CD4-positive, alpha-beta memory T cell (primary cell): ENCODE results near the gene SCFD1. TPM values are rescaled to one million over a fixed set of nuclear protein-coding genes. Genes with fewer than 3 reads are reported as not detected.

Experiments used
- CTCF ChIA-PET: fragments of 350-600 bp; sonication (Branson Sonifier 250); formaldehyde crosslinking; loops from one replicate; lab custom pipeline; 2021; ENCODE audit warnings: inconsistent platforms; ENCODE audit not compliant: partially characterized antibody; lab: Charles Lee
- POLR2A ChIA-PET: fragments of 350-600 bp; sonication (Branson Sonifier 250); formaldehyde crosslinking; loops from one replicate; lab custom pipeline; 2021; ENCODE audit not compliant: partially characterized antibody; lab: Charles Lee
- DNase-seq, 5 donors: peaks; one replicate each; pipeline versions ENCODE4 v3.0.0 to v3.0.0-alpha.2; 2020 to 2022; ENCODE audit warnings: mixed read lengths in 1 of 5
- H3K27ac ChIP-seq: one replicate; pipeline ENCODE4 v1.7.0; 2013; ENCODE audit warnings: low read depth, low read length
- H3K27me3 ChIP-seq: 2 replicates; pipeline ENCODE4 v1.7.0; 2013; ENCODE audit warnings: mild to moderate bottlenecking, low read length, moderate library complexity; ENCODE audit not compliant: insufficient read depth
- H3K36me3 ChIP-seq: 2 replicates; pipeline ENCODE4 v1.7.0; 2013; ENCODE audit warnings: mild to moderate bottlenecking, low read length, moderate library complexity; ENCODE audit not compliant: insufficient read depth
- H3K4me1 ChIP-seq: 2 replicates; pipeline ENCODE4 v1.7.0; 2013; ENCODE audit warnings: mild to moderate bottlenecking, low read length, moderate library complexity; ENCODE audit not compliant: insufficient read depth
- H3K4me3 ChIP-seq, 2 donors: one replicate each; pipeline ENCODE4 v1.7.0; 2013; ENCODE audit warnings: low read length in 2 of 2, mild to moderate bottlenecking in 1 of 2
- H3K9me3 ChIP-seq, 2 donors: one replicate each; pipeline ENCODE4 v1.7.0; 2013; ENCODE audit warnings: low read length in 2 of 2, control low read depth in 1 of 2; ENCODE audit not compliant: control insufficient read depth in 1 of 2
- H3K27ac Mint-ChIP-seq, 7 donors: one replicate each; pipeline ENCODE4 v1.8.0; 2020 to 2021; ENCODE audit warnings: mixed read lengths in 7 of 7, mild to moderate bottlenecking in 6 of 7, inconsistent platforms in 3 of 7, moderate library complexity in 3 of 7
- H3K27me3 Mint-ChIP-seq, 2 donors: one replicate each; pipeline ENCODE4 v1.8.0; 2020 to 2021; ENCODE audit warnings: mixed read lengths in 2 of 2
- H3K36me3 Mint-ChIP-seq, 2 donors: one replicate each; pipeline ENCODE4 v1.8.0; 2020 to 2021; ENCODE audit warnings: mixed read lengths in 2 of 2, inconsistent platforms in 1 of 2, mild to moderate bottlenecking in 1 of 2
- H3K4me1 Mint-ChIP-seq, 4 donors: one replicate each; pipeline ENCODE4 v1.8.0; 2020 to 2021; ENCODE audit warnings: mixed read lengths in 4 of 4, mild to moderate bottlenecking in 1 of 4
- H3K4me3 Mint-ChIP-seq, 8 donors: one replicate each; pipeline ENCODE4 v1.8.0; 2020 to 2021; ENCODE audit warnings: mixed read lengths in 8 of 8, mild to moderate bottlenecking in 7 of 8, moderate library complexity in 6 of 8, inconsistent platforms in 3 of 8
- H3K9me3 Mint-ChIP-seq, 8 donors: one replicate each; pipeline ENCODE4 v1.8.0; 2020 to 2021; ENCODE audit warnings: mixed read lengths in 8 of 8, mild to moderate bottlenecking in 5 of 8, inconsistent platforms in 3 of 8, moderate library complexity in 1 of 8
- intact Hi-C: fragments of 100-400 bp; cut with micrococcal nuclease; formaldehyde crosslinking; loops from one replicate; pipeline ENCODE4 v1.15.1; 2023
- polyA plus RNA-seq, 2 donors: library from polyadenylated mRNA; unstranded; fragments of 300-500 nt; fragmentation: Illumina TruSeq; gene quantifications; one replicate each; pipeline ENCODE4 v1.2.3, GENCODE V29; 2021
- total RNA-seq, 2 experiments: library from RNA; stranded (reverse); gene quantifications; one replicate each; pipeline ENCODE4 v1.2.3, GENCODE V29; 2021

The SCFD1 gene
- total and polyA plus RNA-seq, 4 experiments from 2014 or later, result 58.1 to 78.9 (median 73.2) TPM

DNA sequence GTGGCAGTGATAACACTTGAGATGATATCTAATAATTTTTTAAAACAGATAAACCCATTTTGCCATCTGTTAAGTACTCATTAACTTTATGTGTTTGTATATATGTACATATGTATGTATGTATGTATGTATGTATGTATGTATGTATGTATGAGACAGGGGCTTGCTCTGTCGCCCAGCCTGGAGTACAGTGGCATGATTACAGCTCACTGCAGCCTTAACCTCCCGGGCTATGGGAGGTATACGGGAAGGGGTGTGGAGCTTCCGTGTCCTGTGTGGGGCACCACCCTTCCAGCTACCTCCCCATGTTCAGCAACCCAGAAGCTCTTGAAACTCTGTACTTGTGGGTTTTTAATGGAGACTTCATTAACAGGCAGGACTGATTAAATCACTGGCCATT lies 116.9 kb downstream of the SCFD1 start:
- Mint-ChIP-seq H3K27ac (no peak overlapping the region), H3K9me3 (peaks cover 0 to 6% (median 0%) of the 10 kb centered on the region in 8 donors), H3K4me1 (no peaks in the 10 kb centered on the region), H3K27me3 (no peaks in the 10 kb centered on the region), H3K4me3 (no peak overlapping the region), H3K36me3 (peaks cover 24 to 32% of the 10 kb centered on the region in 2 donors)
- H3K4me3 ChIP-seq, result no peak overlapping the region
- H3K9me3 ChIP-seq, result no peaks in the 10 kb centered on the region
- peaks cover 4% of the 10 kb centered on the region for H3K27me3 ChIP-seq
- DNase-seq, result no peak
- peaks cover 4% of the 10 kb centered on the region for H3K36me3 ChIP-seq
- CTCF ChIA-PET, result no interaction called here
- intact Hi-C loops, result no loop called here
- H3K27ac ChIP-seq, result no peak overlapping the region
- POLR2A ChIA-PET, result no interaction called here
- H3K4me1 ChIP-seq, result no peaks in the 10 kb centered on the region

DNA sequence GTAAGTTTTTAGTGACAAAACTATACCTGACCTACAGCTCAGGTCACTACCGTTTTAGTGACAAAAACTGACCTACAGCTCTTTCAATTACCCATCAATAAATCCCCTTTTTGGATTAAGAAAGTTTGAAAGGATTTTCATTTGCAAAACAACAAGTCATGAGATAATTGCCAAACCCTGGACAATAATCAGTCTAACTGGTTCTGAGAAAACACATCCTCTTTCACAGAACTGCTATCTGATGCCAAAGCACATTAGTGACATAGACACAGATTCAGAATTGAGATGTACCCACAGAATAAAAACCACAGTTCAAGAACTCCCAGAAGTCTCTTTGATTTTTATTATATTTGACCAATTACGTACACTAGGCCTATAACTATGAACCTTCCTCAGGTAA lies 126.2 kb downstream of the SCFD1 start:
- CTCF ChIA-PET, result no interaction called here
- no peak for DNase-seq

DNA sequence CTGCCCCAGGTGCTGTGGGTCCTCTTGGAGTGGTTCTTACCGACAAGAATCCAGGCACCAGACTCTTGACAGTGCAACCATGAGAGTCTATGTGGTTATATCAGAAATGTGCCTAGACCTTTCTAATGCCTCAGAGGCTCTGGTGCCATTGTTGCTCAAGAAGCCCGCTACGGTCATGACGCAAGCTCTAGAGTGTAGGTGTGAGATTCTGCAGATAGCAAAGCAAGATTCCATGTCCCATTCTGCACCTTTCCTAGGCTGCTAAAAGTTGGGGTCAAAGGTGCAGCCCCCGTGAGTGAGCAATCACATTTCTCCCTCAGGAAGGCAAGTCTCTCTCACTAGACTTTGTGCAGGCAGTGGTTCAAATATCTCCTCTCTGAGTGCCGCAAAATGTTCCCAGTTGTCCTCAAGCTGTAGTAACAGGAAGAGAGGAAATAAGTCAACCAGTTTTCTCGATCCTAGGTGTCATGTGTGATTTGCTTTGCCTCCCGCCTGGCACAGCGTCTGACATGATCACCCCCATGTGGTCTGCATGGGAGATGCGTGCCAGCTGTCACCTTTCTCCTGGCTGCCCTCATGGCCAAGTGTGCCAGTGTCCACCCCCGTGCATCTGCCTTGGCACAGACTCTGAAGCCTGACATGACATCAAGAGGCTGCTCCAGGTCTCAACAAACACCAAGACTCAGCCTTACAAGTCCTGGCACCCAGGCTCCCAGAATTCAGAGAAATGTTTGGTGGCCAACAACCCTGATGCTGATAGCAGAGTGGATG lies 129.7 kb downstream of the SCFD1 start:
- Mint-ChIP-seq H3K9me3 (no peaks in the 10 kb centered on the region), H3K36me3 (no peaks in the 10 kb centered on the region), H3K27ac (no peak overlapping the region), H3K4me3 (no peak overlapping the region), H3K4me1 (no peaks in the 10 kb centered on the region), H3K27me3 (peaks cover 0 to 5% of the 10 kb centered on the region in 2 donors)
- no peaks in the 10 kb centered on the region for H3K36me3 ChIP-seq
- H3K27ac ChIP-seq, result no peak overlapping the region
- no peaks in the 10 kb centered on the region for H3K27me3 ChIP-seq
- DNase-seq, result peak in 1 of 5 donors; percentile 1
- POLR2A ChIA-PET, result no interaction called here
- intact Hi-C loops, result no loop called here
- no peak overlapping the region for H3K4me3 ChIP-seq
- H3K4me1 ChIP-seq, result no peaks in the 10 kb centered on the region
- H3K9me3 ChIP-seq, result no peaks in the 10 kb centered on the region
- CTCF ChIA-PET, result no interaction called here

More for the DNA sequence above, 126.2 kb downstream of the SCFD1 start:
- Histone ChIP-seq H3K4me1 (no peaks in the 10 kb centered on the region), H3K27me3 (no peaks in the 10 kb centered on the region), H3K36me3 (no peaks in the 10 kb centered on the region), H3K9me3 (no peaks in the 10 kb centered on the region), H3K27ac (no peak overlapping the region), H3K4me3 (no peak overlapping the region)
- peaks cover 0 to 3% (median 0%) of the 10 kb centered on the region in 8 donors for H3K9me3 Mint-ChIP-seq
- H3K4me1 Mint-ChIP-seq, result no peaks in the 10 kb centered on the region
- intact Hi-C loops, result no loop called here
- H3K36me3 Mint-ChIP-seq, result no peaks in the 10 kb centered on the region
- H3K27ac Mint-ChIP-seq, result no peak overlapping the region
- H3K27me3 Mint-ChIP-seq, result peaks cover 0 to 2% of the 10 kb centered on the region in 2 donors
- H3K4me3 Mint-ChIP-seq, result no peak overlapping the region
- POLR2A ChIA-PET, result no interaction called here

DNA sequence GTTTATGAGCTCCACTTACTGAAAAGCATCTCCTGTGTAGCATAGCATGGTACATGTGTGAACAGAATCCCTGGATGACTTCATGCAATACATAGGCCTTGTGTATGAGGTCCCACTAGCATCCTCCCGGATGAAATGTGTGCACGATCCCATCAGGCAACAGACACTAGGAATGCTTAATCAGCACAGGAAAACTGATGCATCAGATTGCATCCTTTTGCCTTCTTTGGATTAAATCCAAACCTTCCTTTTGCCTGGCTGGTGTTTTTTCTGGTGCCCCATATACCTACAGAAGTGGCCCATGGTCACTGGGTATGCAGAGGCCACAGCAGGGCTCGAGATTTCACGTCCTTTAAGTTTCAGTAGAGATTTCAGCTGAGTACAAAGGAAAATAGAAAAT lies 131.3 kb downstream of the SCFD1 start:
- Mint-ChIP-seq H3K4me3 (no peak overlapping the region), H3K9me3 (no peaks in the 10 kb centered on the region), H3K27me3 (peaks cover 0 to 5% of the 10 kb centered on the region in 2 donors), H3K4me1 (no peaks in the 10 kb centered on the region), H3K36me3 (no peaks in the 10 kb centered on the region), H3K27ac (no peak overlapping the region)
- POLR2A ChIA-PET, result no interaction called here
- Histone ChIP-seq H3K9me3 (no peaks in the 10 kb centered on the region), H3K36me3 (no peaks in the 10 kb centered on the region), H3K4me1 (no peaks in the 10 kb centered on the region), H3K27ac (no peak overlapping the region), H3K27me3 (no peaks in the 10 kb centered on the region), H3K4me3 (no peak overlapping the region)
- no peak for DNase-seq
- CTCF ChIA-PET, result no interaction called here
- intact Hi-C loops, result no loop called here

DNA sequence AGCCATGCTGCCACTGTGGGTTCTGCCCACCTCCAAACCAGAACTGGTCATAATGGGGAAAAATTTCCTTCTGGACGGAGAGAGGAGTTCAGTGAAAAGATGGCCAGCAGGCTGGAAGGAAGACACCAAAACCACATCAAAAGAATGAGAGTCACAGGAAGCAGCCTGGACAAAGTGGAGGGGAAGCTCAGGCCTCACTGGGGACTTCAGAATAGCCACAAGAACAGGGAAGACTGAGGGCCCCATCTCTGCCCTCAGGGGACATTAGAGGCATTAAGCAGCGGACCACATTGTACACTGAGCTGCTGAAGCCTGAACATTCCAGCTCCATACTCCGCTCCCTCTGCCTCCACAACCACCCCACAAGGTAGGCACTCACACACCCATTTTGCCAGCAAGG lies 132.7 kb downstream of the SCFD1 start:
- no peaks in the 10 kb centered on the region for H3K9me3 Mint-ChIP-seq
- no peak overlapping the region for H3K4me3 Mint-ChIP-seq
- H3K36me3 Mint-ChIP-seq, result no peaks in the 10 kb centered on the region
- Histone ChIP-seq H3K4me1 (no peaks in the 10 kb centered on the region), H3K36me3 (no peaks in the 10 kb centered on the region), H3K4me3 (no peak overlapping the region), H3K27me3 (no peaks in the 10 kb centered on the region), H3K27ac (no peak overlapping the region), H3K9me3 (no peaks in the 10 kb centered on the region)
- H3K4me1 Mint-ChIP-seq, result no peaks in the 10 kb centered on the region
- ChIA-PET POLR2A (no interaction called here), CTCF (no interaction called here)
- no peak overlapping the region for H3K27ac Mint-ChIP-seq
- peaks cover 0 to 5% of the 10 kb centered on the region in 2 donors for H3K27me3 Mint-ChIP-seq
- intact Hi-C loops, result no loop called here
- DNase-seq, result no peak

DNA sequence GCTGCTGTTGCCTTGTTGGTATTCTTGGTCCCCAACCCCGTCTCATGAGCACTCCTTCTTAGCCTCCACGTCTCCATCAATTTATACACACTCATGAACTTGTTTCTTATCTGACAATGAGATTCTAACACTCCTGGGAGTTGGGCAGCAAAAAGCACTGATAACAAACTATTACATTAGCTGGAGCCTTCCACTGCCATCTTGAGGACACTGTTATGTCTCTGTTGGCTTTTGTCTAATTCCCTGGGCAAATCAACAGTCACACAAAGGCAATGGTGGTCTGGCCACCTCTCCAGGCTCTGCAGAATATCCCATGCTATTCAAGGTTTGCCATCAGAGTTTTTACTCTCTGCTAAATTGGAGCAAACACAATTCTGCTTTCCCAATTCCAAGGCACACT lies 134.5 kb downstream of the SCFD1 start:
- H3K9me3 ChIP-seq, result no peaks in the 10 kb centered on the region

DNA sequence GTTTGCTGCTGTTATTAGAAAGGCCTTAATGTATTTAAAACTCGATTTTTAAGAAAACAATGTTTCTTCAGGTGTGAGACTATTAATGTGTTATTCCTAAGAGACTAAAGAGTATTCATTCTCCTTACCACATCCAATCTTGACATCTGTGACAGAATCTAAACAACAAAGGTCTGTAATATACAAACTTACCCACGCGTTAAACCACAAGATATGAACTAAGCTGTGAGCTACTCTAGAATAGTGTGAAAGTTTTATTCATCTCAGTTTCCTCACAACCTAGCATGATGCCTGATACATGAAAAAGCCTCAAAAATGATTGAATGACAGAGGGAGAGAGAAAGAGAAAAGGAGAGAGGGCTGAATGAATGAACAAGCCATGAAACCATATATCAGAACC lies 135.0 kb downstream of the SCFD1 start:
- Mint-ChIP-seq H3K36me3 (no peaks in the 10 kb centered on the region), H3K4me1 (no peaks in the 10 kb centered on the region), H3K4me3 (no peak overlapping the region), H3K27me3 (peaks cover 2 to 7% of the 10 kb centered on the region in 2 donors), H3K27ac (no peak overlapping the region), H3K9me3 (peaks cover 0 to 12% (median 5%) of the 10 kb centered on the region in 8 donors)
- Histone ChIP-seq H3K9me3 (no peaks in the 10 kb centered on the region), H3K4me1 (no peaks in the 10 kb centered on the region), H3K27ac (no peak overlapping the region), H3K36me3 (no peaks in the 10 kb centered on the region), H3K27me3 (no peaks in the 10 kb centered on the region), H3K4me3 (no peak overlapping the region)
- intact Hi-C loops, result no loop called here
- CTCF ChIA-PET, result no interaction called here
- POLR2A ChIA-PET, result no interaction called here
- DNase-seq, result no peak

More for the DNA sequence above, 134.5 kb downstream of the SCFD1 start:
- H3K36me3 Mint-ChIP-seq, result no peaks in the 10 kb centered on the region
- POLR2A ChIA-PET, result no interaction called here
- peak overlapping the region in 1 of 7 donors; percentile 14 for H3K27ac Mint-ChIP-seq
- Histone ChIP-seq H3K4me1 (no peaks in the 10 kb centered on the region), H3K4me3 (no peak overlapping the region), H3K27me3 (no peaks in the 10 kb centered on the region), H3K36me3 (no peaks in the 10 kb centered on the region), H3K27ac (no peak overlapping the region)
- CTCF ChIA-PET, result no interaction called here
- DNase-seq, result no peak
- H3K27me3 Mint-ChIP-seq, result peaks cover 2 to 7% of the 10 kb centered on the region in 2 donors
- peaks cover 0 to 7% (median under 1%) of the 10 kb centered on the region in 8 donors for H3K9me3 Mint-ChIP-seq
- H3K4me3 Mint-ChIP-seq, result no peak overlapping the region
- no peaks in the 10 kb centered on the region for H3K4me1 Mint-ChIP-seq
- intact Hi-C loops, result no loop called here
